Pancreas (tissue), 10 donors: ENCODE measurements around the gene CES3. TPM values are rescaled to one million over a fixed set of nuclear protein-coding genes. Genes with fewer than 3 reads are reported as not detected.

Experiments used
- ATAC-seq, 4 donors: fragments of 200-7000 bp; cut with Tn5 transposase; one replicate each; pipeline versions ENCODE4 v1.8.0 to v1.9.1; 2020; ENCODE audit warnings: mild to moderate bottlenecking in 4 of 4, moderate library complexity in 4 of 4
- DNase-seq, 6 donors: peaks; one replicate each; pipeline ENCODE4 v3.0.0-alpha.2; 2020
- FAIRE-seq: peaks from 2 replicates; lab custom pipeline; 2012; peaks lifted over from hg19 to GRCh38; lab: Jason Lieb, UNC
- H3K27ac ChIP-seq, 4 donors: fragments of 200-600 bp; sonication (generic); 1 replicate in 3 of 4; 2 replicates in 1 of 4; pipeline versions ENCODE4 v1.5.0 to v1.8.0; 2020
- H3K27me3 ChIP-seq, 4 donors: fragments of 200-600 bp; one replicate each; pipeline ENCODE4 v1.8.0; 2021
- H3K36me3 ChIP-seq, 3 donors: fragments of 200-600 bp; sonication (generic) in 1 of 3; one replicate each; pipeline versions ENCODE4 v1.5.0 to v1.8.0; 2020 to 2021
- H3K4me1 ChIP-seq, 3 donors: fragments of 200-600 bp; one replicate each; pipeline ENCODE4 v1.8.0; 2021
- H3K4me3 ChIP-seq, 4 donors: fragments of 200-600 bp; sonication (generic) in 2 of 4; one replicate each; pipeline versions ENCODE4 v1.5.0 to v1.8.0; 2020 to 2021
- H3K9me3 ChIP-seq, 4 donors: fragments of 200-600 bp; one replicate each; pipeline ENCODE4 v1.8.0; 2021
- WGBS, 2 donors: extraction: QIAGEN DNeasy Blood & Tissue Kit; methylation state at CpG; one replicate each; pipeline ENCODE4 v1.1.7; 2013; 5-methylcytosine and 5-hydroxymethylcytosine counted together
- intact Hi-C, 3 donors: fragments of 100-400 bp; cut with DNase I; formaldehyde crosslinking; loops; one replicate each; pipeline versions ENCODE4 v1.11.1 to v1.14.2; 2022
- polyA plus RNA-seq, 2 donors: library from polyadenylated mRNA; stranded (reverse); fragments of 200-250 nt; gene quantifications; one replicate each; pipeline ENCODE4 v1.2.3, GENCODE V29; 2013
- total RNA-seq, 6 donors: library from RNA; stranded (reverse); fragmentation: NEBNext Ultra II Directional in 4 of 6; extraction: Animal tissue kit (Norgen Biotek cat#: 25700) in 4 of 6; gene quantifications; one replicate each; pipeline versions ENCODE4 v1.2.1 to v1.2.4, GENCODE V29; 2021 to 2023
- TF ChIP-seq, protein P1 (sequence below), 4 donors: fragments of 200-600 bp; sonication (generic) in 3 of 4; IDR thresholded peaks; one replicate each; pipeline versions ENCODE4 v1.5.0 to v1.8.0; 2021; ENCODE audit warnings: antibody characterized with exemption in 4 of 4
- donor health status: healthy with polysubstance abuse.
- donor health status: DM: no; HTN: no; CAD: no; lungs with moderate emphysema.
- donor health status: DM: no; HTN: no; CAD: no.
- donor health status: control.
- donor health status: control.
- donor health status: Bipolar disorder and iron deficiency.
- donor health status: DM: yes; HTN: yes; CAD: no.
- donor health status: DM: no; HTN: no; CAD: no.
- donor health status: DM: no; HTN: no; CAD: no.
- donor health status: DM: yes; HTN: yes; CAD: no.

Gene CES3
- total and polyA plus RNA-seq, 8 donors, result 1.9 to 7.3 (median 5.2) TPM

DNA sequence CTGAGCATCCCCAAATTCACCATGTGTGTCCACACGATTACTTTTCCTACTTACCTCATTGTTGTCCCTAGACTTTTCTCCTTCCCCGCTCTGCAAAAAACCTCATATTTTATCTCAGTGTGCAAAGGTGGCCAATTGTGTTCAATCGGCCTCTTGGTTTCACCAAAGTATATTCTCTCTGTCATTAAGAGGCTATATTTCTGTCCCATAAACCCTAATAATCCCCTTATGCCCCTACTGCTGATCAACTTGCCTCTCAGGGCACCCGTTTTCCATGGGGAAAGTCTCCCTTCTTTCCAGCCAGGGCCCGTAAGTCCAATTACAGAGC, 14.1 kb upstream of the CES3 start:
- Histone ChIP-seq H3K27me3 (no peaks in the 10 kb centered on the region), H3K9me3 (no peaks in the 10 kb centered on the region), H3K27ac (no peak overlapping the region), H3K4me3 (no peak overlapping the region), H3K4me1 (peaks cover 0 to 5% (median 0%) of the 10 kb centered on the region in 3 donors), H3K36me3 (peaks cover 0 to 12% (median 10%) of the 10 kb centered on the region in 3 donors)
- WGBS, 2 donors, result 18 to 19% methylated on average over 5 of the region's 5 CpGs
- DNase-seq (no peak), ATAC-seq (peak in 1 of 4 donors; percentile 2), FAIRE-seq (no peak)
- intact Hi-C loops, result no loop called here
- TF ChIP-seq, protein P1, sequence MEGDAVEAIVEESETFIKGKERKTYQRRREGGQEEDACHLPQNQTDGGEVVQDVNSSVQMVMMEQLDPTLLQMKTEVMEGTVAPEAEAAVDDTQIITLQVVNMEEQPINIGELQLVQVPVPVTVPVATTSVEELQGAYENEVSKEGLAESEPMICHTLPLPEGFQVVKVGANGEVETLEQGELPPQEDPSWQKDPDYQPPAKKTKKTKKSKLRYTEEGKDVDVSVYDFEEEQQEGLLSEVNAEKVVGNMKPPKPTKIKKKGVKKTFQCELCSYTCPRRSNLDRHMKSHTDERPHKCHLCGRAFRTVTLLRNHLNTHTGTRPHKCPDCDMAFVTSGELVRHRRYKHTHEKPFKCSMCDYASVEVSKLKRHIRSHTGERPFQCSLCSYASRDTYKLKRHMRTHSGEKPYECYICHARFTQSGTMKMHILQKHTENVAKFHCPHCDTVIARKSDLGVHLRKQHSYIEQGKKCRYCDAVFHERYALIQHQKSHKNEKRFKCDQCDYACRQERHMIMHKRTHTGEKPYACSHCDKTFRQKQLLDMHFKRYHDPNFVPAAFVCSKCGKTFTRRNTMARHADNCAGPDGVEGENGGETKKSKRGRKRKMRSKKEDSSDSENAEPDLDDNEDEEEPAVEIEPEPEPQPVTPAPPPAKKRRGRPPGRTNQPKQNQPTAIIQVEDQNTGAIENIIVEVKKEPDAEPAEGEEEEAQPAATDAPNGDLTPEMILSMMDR (IDR thresholded peaks at IDR 0.05), result no peak

DNA sequence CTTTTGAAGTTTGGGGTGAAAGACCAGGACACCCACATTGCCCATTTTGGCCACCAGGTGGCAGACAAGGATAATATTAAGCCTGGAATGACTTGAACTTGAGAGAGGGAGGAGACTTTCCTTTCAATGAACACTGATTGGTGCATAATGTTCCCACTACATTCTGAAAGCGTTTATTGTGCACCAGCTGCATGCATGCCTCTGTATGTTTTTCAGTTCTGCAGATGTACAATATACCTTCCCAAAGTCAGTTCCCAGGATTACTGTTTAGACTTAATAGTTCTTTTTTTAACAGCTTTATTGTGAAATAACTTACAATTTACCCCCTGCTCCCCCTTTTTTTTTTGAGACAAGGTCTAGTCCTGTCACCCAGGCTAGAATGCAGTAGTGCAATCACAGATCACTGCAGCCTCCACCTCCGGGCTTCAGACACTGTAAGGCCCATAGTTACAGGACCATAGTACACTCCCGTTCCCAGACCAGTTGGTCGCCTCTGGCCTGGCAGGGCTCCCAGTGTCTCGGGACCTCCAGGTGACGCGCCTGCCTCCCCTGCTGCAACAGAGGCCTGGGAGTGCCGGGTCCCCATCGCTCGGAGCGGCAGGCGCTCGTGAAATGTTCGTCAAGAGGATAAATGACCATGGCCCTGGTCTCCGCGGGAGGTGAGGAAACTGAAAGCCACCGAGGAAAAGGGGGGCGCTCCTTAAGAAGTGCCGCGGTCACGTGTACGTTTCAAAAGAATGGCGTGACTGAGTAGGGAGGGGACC, 13.6 kb upstream of the CES3 start:
- H3K4me3 ChIP-seq, result peak overlapping the region; percentile 15 to 52 (median 36)
- TF ChIP-seq, protein P1 (IDR thresholded peaks at IDR 0.05), result peak; percentile 74 to 95 (median 88)
- 0% methylated on average over 21 to 22 of the region's 23 CpGs for WGBS, 2 donors
- H3K9me3 ChIP-seq, result no peaks in the 10 kb centered on the region
- peak; percentile 83 to 94 (median 90) for ATAC-seq
- intact Hi-C loops, result no loop called here
- H3K27ac ChIP-seq, result no peak overlapping the region
- peak; percentile 51 to 89 (median 76) for DNase-seq
- H3K27me3 ChIP-seq, result no peaks in the 10 kb centered on the region
- FAIRE-seq, result peak; percentile 78
- peaks cover 0 to 7% (median 7%) of the 10 kb centered on the region in 3 donors for H3K36me3 ChIP-seq
- peaks cover 0 to 5% (median 0%) of the 10 kb centered on the region in 3 donors for H3K4me1 ChIP-seq

DNA sequence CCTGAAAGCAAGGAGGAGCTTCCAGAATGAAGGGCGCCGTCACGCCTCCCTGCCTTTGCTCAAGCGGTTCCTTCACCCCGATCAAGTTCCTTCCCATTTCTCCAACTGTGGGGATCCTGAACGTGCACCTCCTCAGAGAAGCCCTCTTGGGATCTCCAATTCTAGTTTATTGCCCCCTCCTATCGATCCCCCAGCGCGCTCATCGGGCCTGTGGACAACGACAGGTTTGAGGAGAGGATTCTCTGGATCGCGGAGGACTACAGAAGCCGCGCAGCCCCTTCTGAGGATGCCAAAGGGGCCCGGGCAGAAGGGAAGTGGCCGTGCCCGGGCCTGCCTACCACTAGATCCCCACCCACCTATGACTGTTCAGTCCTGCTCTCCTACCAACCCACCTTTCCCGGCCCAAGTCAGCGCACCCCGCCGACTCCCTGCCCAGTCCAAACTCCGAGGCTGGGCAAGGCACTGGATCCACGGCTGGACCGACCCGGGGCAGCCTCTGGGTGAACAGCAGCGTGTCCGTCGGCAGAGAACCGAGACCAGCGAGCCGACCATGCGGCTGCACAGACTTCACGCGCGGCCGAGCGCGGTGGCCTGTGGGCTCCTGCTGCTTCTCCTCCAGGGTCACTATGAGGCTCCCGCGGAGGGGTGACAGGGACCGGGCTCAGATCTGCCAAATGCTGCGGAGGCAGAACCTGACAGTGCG, 12.8 kb upstream of the CES3 start:
- H3K36me3 ChIP-seq, result peaks cover 0 to 4% (median 0%) of the 10 kb centered on the region in 3 donors
- WGBS, 2 donors, result 2% methylated on average over 44 of the region's 44 CpGs
- ATAC-seq (peak; percentile 28 to 43 (median 42)), FAIRE-seq (no peak), DNase-seq (peak in 2 of 6 donors; percentile 72 to 86)
- H3K27ac ChIP-seq, result no peak overlapping the region
- intact Hi-C loops, result no loop called here
- H3K27me3 ChIP-seq, result no peaks in the 10 kb centered on the region
- TF ChIP-seq, protein P1 (IDR thresholded peaks at IDR 0.05), result no peak
- H3K9me3 ChIP-seq, result no peaks in the 10 kb centered on the region
- peak overlapping the region; percentile 15 to 52 (median 36) for H3K4me3 ChIP-seq
- peaks cover 0 to 5% (median 0%) of the 10 kb centered on the region in 3 donors for H3K4me1 ChIP-seq

DNA sequence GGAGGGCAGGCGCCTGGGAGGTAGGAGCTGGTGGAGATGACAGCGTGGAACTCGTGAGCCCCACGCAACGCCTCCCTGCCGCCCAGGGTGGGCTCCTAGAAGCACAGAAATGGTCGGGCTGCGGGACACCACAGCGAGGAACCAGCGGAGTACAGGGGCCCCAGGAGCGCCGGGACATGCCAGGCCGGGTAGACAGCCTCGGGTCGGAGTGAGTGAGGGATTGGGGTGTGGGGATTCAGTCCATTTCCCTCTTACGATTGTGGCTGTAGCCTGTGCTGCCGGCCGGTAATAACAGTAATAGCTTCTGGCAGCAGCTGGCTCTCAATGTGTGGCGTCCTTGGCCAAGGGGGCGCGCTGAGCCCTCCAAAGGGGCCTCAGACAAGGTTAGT, 12.2 kb upstream of the CES3 start:
- TF ChIP-seq, protein P1 (IDR thresholded peaks at IDR 0.05), result no peak
- ATAC-seq, result peak in 1 of 4 donors; percentile 2
- intact Hi-C loops, result no loop called here
- FAIRE-seq, result no peak
- Histone ChIP-seq H3K9me3 (no peaks in the 10 kb centered on the region), H3K4me3 (peak overlapping the region in 2 of 4 donors; percentile 40 to 52), H3K36me3 (no peaks in the 10 kb centered on the region), H3K4me1 (peaks cover 0 to 5% (median 0%) of the 10 kb centered on the region in 3 donors), H3K27me3 (no peaks in the 10 kb centered on the region), H3K27ac (no peak overlapping the region)
- no peak for DNase-seq
- 33 to 43% methylated on average over 19 to 21 of the region's 21 CpGs for WGBS, 2 donors
